Type B pancreatic cell (in vitro differentiated cells): ENCODE results near the gene RACGAP1. TPM values are rescaled to one million over a fixed set of nuclear protein-coding genes. Genes with fewer than 3 reads are reported as not detected.

Experiments
- DNase-seq: peaks from one replicate; pipeline ENCODE4 v3.0.0; 2021; ENCODE audit warnings: mixed read lengths; ENCODE audit not compliant: unreplicated experiment; ENCODE audit errors: extremely low spot score
- H3K27ac Mint-ChIP-seq: 2 replicates; pipeline ENCODE4 v1.8.0; 2021; ENCODE audit warnings: mild to moderate bottlenecking, mixed read lengths
- H3K27me3 Mint-ChIP-seq: 2 replicates; pipeline ENCODE4 v1.8.0; 2021; ENCODE audit warnings: mixed read lengths
- H3K36me3 Mint-ChIP-seq: 2 replicates; pipeline ENCODE4 v1.8.0; 2021; ENCODE audit warnings: mixed read lengths
- H3K4me1 Mint-ChIP-seq: one replicate; pipeline ENCODE4 v1.8.0; 2021; ENCODE audit warnings: mixed read lengths; ENCODE audit not compliant: unreplicated experiment
- H3K4me3 Mint-ChIP-seq: 2 replicates; pipeline ENCODE4 v1.8.0; 2021; ENCODE audit warnings: mild to moderate bottlenecking, mixed read lengths
- H3K9me3 Mint-ChIP-seq: 2 replicates; pipeline ENCODE4 v1.8.0; 2021; ENCODE audit warnings: mixed read lengths
- total RNA-seq: library from RNA; stranded (reverse); gene quantifications from 2 replicates; pipeline ENCODE4 v1.2.1, GENCODE V29; 2021; ENCODE audit warnings: low replicate concordance
- TF ChIP-seq, protein P1 (sequence below): fragments of 200-600 bp; sonication (generic); conservative IDR thresholded peaks from 2 replicates; pipeline ENCODE4 v1.5.0; 2021; ENCODE audit warnings: antibody characterized with exemption, mild to moderate bottlenecking

RACGAP1 gene
- total RNA-seq, 1 donor from 2014 or later: 70.6 TPM

DNA sequence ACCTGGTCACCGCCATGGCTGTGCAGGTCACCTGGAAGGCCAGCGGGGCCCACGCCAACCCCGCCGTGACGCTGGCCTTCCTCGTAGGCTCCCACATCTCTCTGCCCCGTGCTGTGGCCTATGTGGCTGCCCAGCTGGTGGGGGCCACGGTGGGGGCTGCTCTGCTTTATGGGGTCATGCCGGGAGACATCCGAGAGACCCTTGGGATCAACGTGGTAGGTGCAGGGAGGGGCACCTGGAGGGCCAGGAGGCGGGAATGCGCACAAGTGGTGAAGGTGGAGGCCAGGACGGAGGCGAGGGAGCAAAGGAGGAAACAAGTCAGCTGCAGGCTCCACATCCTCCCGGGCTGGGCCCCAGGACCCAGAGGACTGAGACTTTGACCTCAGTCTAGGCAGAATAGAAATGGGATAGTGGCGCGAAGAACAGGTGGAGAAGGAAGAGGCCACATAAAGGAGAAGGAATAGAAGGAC, 51.9 kb downstream of the RACGAP1 start:
- H3K36me3 Mint-ChIP-seq: no peaks in the 10 kb centered on the region

DNA sequence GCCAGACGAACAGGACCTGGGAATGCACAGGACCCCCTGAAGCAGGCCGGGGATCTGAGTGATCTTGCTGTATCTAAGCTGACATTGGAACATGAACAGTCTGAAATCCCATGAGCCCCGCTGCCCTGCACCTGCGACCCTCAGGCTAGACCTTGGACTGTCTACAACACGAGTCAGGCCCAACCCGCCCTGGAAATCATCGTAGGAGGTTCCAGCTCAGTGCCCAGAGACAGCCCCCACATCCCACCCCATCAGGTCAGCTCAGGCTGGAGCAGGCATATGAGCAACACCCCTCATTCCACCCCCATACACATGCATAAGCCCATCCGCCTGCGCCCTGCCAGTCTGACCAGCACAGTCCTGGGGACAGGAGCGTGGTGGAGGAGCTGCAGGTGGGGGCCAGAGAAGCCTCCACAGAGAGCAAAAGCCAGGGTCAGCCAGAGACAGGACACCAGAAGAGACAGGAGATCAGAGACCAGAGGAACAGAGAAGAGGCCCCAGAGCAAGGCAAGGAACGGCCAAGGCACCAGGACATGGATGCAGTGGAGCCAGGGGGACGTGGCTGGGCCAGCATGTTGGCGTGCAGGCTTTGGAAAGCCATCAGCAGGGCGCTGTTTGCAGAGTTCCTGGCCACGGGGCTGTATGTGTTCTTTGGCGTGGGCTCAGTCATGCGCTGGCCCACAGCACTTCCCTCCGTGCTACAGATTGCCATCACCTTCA, 52.5 kb downstream of the RACGAP1 start, which contains the start of gene AQP6:
Gene AQP6, plus strand, starts transcription at position 307 of the 720 bp plus-strand sequence. Its CDS starts 227 bp downstream, at position 534.
- Mint-ChIP-seq H3K9me3 (no peaks in the 10 kb centered on the region), H3K4me1 (no peaks in the 10 kb centered on the region), H3K27ac (no peak within 1 kb of the TSS), H3K36me3 (no peaks in the 10 kb centered on the region), H3K27me3 (no peaks in the 10 kb centered on the region), H3K4me3 (no peak within 1 kb of the TSS)
- no peak for DNase-seq
- TF ChIP-seq, protein P1, sequence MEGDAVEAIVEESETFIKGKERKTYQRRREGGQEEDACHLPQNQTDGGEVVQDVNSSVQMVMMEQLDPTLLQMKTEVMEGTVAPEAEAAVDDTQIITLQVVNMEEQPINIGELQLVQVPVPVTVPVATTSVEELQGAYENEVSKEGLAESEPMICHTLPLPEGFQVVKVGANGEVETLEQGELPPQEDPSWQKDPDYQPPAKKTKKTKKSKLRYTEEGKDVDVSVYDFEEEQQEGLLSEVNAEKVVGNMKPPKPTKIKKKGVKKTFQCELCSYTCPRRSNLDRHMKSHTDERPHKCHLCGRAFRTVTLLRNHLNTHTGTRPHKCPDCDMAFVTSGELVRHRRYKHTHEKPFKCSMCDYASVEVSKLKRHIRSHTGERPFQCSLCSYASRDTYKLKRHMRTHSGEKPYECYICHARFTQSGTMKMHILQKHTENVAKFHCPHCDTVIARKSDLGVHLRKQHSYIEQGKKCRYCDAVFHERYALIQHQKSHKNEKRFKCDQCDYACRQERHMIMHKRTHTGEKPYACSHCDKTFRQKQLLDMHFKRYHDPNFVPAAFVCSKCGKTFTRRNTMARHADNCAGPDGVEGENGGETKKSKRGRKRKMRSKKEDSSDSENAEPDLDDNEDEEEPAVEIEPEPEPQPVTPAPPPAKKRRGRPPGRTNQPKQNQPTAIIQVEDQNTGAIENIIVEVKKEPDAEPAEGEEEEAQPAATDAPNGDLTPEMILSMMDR: no peak

More for the DNA sequence above, 51.9 kb downstream of the RACGAP1 start:
- Mint-ChIP-seq H3K27ac (no peak overlapping the region), H3K4me1 (peaks cover 4% of the 10 kb centered on the region), H3K9me3 (no peaks in the 10 kb centered on the region), H3K4me3 (no peak overlapping the region), H3K27me3 (no peaks in the 10 kb centered on the region)
- DNase-seq: no peak
- TF ChIP-seq, protein P1: no peak

DNA sequence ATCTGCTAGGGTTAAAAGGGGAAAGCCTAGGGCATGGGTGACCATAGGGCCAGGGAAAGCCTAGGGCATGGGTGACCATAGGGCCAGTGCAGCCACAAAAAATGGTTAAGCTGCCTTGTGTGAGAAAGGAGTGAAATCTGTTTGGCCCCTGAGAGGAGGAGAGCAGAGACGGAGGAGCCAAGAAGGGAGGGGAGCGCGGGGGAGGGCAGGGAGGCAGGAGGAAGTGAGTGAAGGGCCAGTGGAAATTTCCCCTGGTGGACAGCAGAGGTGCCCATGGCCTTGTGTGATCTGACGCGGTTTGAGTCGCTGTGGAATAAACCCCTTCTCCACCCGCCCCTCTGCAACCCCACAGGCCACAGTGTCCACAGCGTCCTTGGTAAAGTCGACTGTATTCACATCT, 53.2 kb downstream of the RACGAP1 start:
- TF ChIP-seq, protein P1: no peak
- peaks cover under 1% of the 10 kb centered on the region for H3K27me3 Mint-ChIP-seq
- no peak overlapping the region for H3K27ac Mint-ChIP-seq
- H3K9me3 Mint-ChIP-seq: no peaks in the 10 kb centered on the region
- H3K36me3 Mint-ChIP-seq: no peaks in the 10 kb centered on the region
- no peak overlapping the region for H3K4me3 Mint-ChIP-seq
- no peak for DNase-seq
- no peaks in the 10 kb centered on the region for H3K4me1 Mint-ChIP-seq

DNA sequence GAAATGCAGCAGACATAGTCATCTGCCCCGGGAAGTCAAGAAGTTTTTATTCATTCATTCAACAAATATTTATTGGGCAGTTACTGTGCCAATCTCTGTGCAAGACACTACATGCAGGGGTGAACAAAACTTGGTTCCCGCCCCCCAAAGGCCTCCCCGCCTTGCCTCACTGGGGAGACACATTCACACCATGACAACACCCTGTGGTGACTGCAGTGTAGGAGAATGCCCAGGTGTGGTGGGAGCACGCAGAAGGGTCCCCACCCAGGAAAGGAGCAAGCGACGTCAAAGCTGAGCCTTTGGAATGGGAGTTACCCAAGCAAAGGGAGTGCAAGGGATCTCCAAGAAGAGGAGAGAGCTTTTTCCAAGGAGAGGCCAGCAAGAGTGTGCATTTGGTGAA, 54.2 kb downstream of the RACGAP1 start:
- H3K9me3 Mint-ChIP-seq: no peaks in the 10 kb centered on the region
- no peaks in the 10 kb centered on the region for H3K36me3 Mint-ChIP-seq
- H3K27me3 Mint-ChIP-seq: peaks cover 9% of the 10 kb centered on the region
- no peak overlapping the region for H3K4me3 Mint-ChIP-seq
- no peaks in the 10 kb centered on the region for H3K4me1 Mint-ChIP-seq
- DNase-seq: no peak
- H3K27ac Mint-ChIP-seq: no peak overlapping the region
- TF ChIP-seq, protein P1: no peak

DNA sequence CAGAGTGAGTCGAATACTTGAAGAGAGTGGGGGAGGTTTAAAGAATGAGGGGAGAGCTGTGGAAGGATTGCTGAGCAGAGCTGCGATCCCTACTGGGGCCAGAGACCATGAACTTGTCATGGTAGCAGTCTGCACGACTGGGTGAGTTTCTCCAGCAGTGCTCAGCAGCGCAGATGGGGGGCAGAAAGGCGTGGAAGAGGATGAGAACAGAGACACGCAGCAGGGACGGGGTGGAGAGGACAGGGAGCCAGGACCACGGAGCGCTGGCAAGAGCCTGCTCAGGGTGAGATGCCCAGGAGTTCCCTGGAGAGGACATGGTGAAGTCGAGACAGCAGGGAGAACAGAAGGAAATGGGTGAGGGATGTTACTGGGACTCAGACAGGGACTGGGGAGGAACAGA, 54.6 kb downstream of the RACGAP1 start:
- no peaks in the 10 kb centered on the region for H3K9me3 Mint-ChIP-seq
- H3K27me3 Mint-ChIP-seq: peaks cover 11% of the 10 kb centered on the region
- TF ChIP-seq, protein P1: no peak
- no peak for DNase-seq
- H3K27ac Mint-ChIP-seq: no peak overlapping the region
- no peaks in the 10 kb centered on the region for H3K4me1 Mint-ChIP-seq
- no peak overlapping the region for H3K4me3 Mint-ChIP-seq
- no peaks in the 10 kb centered on the region for H3K36me3 Mint-ChIP-seq
